OCI-LY7 (cell line): ENCODE results near the gene RNF103.

Experiments used
- CTCF ChIP-seq: fragments of 200-600 bp; sonication (generic); conservative IDR thresholded peaks from 2 replicates; pipeline ENCODE4 v1.5.1; 2014; ENCODE audit warnings: mild to moderate bottlenecking, antibody characterized with exemption, low read length, moderate library complexity, mixed read lengths
- EZH2phosphoT487 ChIP-seq: fragments of 200-600 bp; sonication (generic); IDR thresholded peaks from 2 replicates; pipeline ENCODE4 v1.6.1; 2018; ENCODE audit warnings: low read depth, borderline replicate concordance, mild to moderate bottlenecking, mixed run types, antibody characterized with exemption, low read length, moderate library complexity, mixed read lengths

DNA sequence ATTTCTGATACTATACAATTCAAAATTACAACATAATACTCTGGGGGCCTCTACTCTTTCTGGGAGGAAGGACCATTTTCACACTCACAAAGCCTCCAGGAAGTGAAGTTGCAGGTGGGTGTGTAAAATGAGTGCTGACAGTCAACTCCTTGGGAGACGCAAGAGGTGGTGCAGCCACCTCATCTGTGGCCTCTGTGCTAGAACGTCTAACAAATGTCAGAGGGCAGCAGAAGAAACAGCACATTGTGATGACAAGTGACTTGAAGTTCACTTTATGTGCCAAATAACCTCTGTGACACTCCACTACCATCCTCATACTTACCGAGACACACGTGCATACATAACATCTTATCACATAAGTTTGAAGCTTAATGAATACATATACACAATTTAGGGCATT lies 10.2 kb downstream of the RNF103 start:
- TF ChIP-seq CTCF: no peak
- no peak for TF ChIP-seq EZH2phosphoT487
